GM18909 (cell line): ENCODE measurements around the gene CAPN2.

Source experiments
- ATAC-seq: cut with Tn5 transposase; IDR thresholded peaks from one replicate; pipeline ENCODE4 v1.9.1; 2021; ENCODE audit warnings: mild to moderate bottlenecking; ENCODE audit not compliant: unreplicated experiment, poor library complexity

The CAPN2 gene

DNA sequence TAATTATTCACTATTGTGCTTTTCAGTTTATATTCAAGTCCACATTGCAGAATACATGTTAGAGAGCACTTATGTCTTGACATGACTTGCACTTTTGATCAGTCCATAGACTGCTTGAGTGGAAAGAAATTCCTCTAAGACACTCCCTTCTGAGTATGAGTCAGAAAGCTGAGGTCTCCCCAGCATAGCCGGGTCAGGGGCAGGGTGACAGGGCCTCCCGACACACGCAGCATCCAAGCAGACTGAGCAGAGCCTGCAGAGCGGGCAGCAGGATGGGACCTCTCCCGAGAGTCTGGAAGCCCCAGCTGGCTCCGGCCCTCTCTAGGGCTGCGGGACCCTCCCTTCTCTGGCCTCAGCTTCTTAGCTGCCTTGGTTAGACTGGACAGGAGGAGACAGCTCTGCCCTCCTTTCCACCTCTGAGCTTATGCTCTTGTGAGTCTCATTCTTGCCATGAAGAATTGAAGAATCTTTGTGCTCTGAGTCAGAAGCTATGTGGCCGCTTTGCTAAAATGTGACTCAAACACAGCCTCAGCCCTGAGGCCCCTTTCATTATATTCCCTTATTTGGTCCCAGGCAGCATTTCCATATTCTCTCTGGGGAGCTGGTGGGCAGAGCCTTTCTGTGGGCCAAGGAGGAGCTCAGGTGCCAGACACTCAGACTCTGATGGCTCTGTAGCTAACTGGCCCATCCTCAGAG is 11.2 kb upstream of the CAPN2 start:
- no peak for ATAC-seq

DNA sequence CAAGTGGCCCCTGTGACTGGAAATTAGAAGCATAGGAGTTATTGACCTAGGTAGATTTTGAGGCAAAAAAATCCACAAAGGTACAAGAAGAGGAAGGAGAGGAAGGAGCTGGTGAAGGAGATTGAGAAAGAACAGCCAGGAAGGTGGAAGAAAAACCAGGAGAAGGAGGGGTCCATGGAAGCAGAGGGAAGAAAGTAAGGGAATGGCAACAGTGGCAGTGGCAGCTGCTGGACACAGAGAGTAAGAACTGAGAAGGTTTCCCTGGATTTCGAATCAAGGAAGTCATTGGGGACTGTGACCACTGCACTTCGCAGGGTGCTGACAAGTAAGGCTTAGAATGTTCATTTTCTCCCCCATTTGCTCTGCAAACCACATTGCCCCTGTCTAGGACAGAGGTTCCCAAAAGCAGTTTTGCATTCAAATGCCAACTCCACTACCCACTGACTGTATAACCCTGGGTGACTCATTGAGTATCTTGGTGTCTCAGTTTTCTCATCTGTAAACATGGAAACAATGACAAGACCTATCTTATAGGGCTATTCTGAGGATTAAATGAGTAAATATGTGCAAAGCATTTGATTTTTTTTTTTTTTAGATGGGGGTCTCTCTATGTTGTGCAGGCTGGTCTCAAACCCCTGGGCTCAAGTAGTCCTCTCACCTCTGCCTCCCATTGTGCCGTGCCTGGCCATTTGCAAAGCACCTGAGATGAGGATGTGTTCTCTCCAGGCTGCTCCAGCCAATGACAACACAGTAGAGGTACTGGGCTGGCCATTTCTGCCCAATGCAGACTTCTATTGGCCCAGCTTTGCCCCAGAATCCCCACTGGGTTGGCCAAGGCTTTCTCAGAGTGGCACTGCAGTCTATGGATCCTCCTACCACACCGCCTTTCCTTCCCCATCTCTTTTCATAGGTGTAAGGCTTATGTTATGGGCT is 9.3 kb upstream of the CAPN2 start:
- ATAC-seq, result no peak

DNA sequence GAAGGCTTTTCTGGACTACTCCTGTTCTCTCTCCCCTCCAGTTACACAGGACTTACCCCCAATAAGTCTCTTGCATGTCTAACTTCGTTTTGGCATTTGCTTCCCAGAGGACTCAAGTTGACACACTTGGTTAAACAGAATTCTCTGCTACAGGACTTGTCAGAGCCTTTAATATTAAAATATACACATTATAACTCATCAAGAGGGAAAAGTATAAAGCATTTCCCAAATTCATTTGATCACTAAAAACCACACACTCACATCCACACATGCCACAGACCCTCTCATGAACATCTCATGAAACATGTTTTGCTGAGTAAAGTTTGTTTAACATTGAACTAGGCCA is 8.7 kb upstream of the CAPN2 start:
- ATAC-seq, result no peak

DNA sequence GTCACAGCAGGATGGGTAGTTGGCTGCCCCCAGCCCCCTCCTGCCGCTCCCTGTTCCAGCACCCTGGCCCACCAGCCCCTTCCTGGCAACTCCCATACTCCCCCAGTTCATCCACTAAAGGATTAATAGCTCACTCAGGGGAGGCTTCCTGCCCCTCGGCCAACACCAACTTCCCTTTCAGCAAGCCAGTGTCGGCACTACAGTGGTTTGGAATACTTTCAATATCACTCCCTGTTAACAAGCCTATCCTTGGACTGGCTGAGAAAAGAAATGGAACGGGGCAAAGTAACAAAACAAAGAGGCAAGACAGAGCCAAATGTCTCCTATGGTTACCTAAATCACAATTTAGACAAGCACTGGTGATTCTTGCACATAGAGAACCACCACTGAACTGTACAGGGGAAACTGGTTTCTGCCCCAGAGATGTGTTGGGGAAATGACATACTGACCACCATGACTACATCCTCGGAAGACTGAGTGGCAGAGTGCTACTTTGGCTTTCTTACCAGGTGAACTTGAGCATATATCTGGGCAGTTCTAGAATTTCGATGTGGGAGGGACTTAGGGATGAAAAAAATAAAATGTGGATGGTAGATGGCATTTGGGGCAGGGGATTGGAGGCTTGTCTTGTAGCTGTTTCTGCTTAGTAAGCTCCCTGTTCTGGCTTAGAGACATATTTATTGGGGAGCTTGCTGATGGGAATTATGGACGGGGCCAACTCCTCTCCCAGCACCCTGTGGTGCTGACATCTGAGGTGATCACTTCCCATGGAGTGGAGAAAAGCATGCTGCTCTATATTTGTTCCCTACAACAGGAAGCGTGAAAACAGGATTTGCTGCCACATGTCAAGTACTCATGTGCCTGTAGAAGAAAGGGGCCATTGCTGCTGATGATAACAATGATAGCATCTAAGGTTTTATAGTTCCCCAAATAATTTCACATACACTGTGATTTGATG is 7.1 kb upstream of the CAPN2 start:
- no peak for ATAC-seq

DNA sequence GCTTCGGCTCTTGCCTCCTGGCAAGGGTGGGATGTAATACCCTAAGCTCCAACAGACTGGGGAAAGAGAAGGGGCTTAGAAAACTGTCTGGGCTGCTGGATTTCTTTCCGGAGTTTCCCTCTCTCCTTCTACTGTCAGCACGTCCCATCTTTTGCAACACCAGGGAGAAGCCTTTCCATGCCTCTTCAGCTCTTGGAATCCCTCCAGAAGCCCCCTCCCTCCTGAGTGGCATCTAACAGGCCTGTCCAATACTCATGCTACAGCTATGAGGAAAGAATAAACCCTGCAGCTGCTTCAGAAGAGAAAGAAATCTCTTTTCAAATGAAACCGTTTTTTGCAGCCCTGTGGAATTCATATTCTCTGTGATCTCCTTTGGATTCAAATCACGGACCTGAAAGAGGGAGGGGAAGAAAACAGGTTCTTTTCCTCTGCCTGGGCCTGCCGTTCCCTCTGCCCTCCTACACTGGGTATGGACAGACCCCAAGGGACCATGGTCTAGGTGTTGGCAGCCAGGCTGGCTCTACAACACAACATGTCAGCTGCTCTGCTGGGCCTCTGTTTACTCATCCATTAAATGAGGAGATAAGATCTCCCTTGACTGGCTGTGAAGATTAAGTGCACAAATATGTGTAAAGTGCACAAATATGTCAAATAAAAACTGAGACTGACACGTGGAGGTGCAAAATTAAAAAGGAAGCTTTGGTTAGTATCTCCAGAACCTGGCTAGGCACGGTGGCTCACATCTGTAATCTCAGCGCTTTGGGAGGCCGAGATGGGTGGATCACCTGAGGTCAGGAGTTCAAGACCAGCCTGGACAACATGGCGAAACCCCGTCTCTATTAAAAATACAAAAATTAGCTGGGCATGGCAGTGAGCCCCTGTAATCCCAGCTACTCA is 6.0 kb upstream of the CAPN2 start:
- ATAC-seq, result no peak

DNA sequence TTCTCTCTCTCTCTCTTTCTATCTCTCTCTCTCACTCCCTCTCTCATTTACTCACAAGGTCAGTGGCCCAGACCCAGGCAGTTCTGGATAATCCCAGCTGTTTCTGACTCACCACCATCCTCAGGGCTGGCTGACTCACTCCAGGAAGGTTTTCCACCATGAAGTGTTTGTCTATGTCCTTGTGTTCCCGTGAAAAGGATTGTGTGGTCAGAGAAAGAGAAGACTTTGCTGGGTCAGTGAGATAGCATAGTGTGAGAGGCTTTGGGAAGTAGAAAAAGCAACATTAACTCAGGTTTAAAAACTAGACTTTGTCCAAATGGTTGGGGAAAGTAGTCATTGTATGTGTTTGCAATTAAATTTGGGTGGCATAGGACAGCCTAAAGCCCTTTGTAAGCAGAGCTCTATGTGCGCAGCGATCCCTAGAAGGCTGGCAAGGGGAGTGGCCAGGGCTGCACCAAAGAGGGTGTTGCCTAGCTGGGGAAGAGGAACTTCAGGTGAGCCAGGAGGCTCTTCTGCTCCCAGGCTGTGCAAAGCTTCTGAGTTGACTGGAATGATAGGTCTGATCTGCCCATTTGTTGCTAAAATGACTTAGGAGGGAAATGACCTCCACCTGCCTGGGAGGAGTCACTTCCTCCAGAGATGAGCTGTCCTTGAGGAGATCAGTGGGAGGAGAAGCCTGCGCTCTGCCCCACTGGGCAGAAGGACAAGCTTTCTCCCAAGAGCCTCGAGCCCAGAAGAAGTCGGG is 4.9 kb upstream of the CAPN2 start:
- no peak for ATAC-seq

DNA sequence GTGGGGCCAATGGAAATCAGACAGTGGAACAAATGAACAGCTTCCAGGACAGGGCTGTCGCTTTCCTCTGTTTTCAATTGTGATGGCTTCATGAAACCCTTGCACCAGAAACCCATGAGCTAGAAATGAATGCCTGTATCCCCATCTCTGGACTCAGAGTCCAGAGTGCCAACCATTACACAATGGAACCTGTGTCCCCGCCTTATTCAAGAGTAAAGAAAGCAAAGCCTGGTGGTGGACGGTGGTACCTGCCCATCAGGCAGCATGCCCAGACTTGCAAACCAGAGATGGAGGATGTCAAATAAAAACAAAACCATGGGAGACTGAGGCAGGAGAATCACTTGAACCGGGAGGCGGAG is 4.4 kb upstream of the CAPN2 start:
- no peak for ATAC-seq

DNA sequence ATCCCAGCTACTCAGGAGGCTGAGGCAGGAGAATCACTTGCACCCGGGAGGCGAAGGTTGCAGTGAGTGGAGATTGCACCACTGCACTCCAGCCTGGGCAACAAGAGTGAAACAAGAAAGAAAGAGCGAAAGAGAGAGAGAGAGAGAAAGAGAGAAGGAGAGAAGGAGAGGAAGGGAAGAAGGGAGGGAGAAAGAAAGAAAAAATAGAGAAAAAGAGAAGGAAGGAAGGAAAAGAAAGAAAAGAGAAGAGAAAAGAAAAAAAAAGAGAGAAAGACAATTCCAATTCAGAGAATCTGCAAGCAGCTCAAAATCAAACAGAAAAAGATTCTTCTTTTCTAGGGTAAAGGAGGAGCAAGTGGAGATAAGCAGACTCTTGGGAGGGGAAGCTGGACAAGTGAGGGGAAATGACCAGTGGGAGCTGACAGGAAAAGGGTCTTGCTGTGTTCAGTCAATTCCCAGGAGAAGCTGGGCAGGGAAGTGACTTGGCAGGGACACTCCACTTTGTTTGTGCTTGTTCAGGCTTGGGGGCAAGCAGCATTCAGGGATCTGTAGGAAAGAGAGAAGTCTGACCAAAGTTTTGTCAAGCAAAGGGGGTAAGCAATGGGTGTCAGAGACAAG is 3.6 kb upstream of the CAPN2 start:
- no peak for ATAC-seq

DNA sequence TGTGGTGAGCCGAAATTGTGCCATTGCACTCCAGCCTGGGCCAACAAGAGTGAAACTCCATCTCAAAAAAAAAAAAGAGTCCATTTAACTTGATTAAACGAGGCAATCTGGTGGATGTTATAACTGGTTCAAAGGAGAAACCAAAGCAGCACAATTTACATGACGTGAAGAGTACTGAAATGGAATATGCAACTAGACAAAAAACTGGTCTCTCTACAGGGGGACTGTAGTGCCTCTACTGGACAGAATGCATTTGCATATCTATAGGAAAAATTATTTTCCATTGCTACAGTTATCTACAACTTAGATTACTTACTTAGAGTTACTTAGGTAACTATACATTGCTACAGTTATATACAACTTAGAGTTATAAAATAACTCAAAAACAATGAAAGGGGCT is 2.7 kb upstream of the CAPN2 start:
- ATAC-seq, result no peak

DNA sequence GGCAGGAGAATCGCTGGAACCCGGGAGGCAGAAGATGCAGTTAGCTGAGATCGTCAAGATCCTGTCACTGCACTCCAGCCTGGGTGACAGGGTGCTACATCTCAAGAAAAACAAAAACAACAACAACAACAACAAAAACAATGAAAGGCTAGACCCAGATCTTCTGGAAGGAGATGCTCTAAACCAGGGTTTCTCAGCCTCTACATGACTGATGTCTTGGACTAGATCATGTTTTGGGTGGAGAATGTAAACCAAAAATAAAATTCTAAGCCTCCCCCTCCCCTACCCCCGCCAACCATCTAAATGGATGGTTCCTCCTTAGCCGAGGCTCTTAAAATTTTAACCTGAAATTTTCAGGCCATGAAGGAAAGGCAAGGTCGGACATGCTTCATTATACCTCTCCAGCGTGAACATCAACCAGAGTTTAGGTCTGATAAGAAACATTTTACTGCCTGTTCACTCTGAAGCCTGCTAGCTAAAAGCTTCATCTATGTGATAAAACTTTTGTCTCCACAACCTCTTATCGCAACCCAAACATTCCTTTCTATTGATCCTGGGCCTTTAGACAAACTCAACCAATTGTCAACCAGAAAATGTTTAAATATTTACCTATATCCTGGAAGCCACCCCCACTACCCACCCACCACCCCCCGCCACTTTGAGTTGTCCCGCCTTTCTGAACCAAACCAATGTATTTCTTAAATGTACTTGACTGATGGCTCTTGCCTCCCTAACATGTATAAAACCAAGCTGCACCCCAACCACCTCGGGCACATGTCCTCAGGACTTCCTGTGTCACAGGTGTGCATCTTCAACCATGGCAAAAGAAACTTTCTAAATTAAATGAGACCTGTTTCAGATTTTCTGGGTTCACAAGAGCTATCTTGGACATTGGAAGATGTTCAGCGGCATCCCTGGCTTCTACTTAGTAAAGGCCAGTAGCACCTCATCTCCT is 1.9 kb upstream of the CAPN2 start:
- ATAC-seq, result no peak

DNA sequence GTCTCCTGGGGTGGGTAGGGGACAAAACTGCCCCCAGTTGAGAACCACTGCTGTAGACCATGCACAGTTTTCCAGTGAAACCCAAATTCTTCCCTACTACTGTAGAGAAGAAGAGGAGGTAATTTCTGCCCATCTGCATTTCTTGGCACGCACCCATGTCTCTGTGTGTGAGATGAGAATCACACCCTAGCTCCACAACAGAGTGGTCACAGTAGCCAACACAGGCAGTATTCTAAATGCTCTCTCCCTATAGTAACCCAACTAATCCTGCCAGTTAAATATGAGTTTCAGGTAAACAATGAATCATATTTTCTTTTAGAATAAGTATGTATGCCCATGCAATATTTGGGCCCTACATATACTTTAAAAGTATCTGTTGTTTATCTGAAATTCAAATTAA is 1.2 kb upstream of the CAPN2 start:
- no peak for ATAC-seq

DNA sequence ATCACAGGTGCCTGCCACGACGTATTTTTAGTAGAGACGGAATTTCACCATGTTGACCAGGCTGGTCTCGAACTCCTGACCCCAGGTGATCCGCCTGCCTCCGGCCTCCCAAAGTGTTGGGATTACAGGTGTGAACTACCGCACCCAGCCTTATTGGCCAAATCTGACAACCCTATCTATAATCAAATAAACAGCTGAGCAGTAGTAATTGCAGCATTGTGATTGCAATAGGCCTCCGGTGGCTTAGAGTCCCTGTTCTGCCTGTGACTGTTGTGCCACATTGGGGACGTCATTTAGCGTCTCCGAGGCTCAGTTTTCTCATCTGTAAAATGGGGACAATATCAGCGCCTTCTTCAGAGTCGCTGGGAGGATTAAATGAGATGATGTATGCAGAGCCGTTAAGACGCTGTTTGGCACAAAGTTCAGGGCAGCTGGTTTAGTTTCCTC is 569 bp upstream of the CAPN2 start:
- ATAC-seq, result no peak

DNA sequence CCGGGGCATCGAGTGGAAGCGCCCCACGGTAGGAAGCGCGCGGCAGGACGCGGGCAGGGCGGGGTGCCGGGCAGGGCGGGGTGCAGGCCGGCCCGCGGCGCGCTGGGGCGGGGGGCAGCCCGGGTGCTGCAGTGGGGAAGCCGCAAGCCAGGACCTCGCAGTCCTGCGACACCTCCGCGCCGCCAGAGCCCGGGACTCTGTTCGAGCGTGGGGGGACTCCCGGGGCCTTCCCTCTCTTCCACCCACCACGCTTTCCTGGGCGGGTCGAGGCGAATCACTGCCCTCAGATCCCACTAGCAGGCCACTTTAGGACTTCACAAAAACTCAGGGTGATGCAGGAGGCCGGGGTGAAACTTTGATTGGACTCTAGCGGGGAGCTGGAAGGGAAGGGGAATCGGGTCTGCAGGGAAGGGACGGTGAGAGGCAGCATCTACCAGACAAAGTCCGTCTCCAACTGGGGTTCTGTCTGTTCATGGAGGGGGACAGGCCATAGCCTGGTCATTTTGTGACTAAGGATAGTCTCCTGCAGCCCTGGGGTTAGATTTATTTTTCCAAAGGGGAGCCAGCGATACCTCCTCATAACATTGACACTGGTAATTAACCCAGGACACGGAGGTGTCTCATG is 623 bp downstream of the CAPN2 start:
- ATAC-seq, result peak; percentile 35

DNA sequence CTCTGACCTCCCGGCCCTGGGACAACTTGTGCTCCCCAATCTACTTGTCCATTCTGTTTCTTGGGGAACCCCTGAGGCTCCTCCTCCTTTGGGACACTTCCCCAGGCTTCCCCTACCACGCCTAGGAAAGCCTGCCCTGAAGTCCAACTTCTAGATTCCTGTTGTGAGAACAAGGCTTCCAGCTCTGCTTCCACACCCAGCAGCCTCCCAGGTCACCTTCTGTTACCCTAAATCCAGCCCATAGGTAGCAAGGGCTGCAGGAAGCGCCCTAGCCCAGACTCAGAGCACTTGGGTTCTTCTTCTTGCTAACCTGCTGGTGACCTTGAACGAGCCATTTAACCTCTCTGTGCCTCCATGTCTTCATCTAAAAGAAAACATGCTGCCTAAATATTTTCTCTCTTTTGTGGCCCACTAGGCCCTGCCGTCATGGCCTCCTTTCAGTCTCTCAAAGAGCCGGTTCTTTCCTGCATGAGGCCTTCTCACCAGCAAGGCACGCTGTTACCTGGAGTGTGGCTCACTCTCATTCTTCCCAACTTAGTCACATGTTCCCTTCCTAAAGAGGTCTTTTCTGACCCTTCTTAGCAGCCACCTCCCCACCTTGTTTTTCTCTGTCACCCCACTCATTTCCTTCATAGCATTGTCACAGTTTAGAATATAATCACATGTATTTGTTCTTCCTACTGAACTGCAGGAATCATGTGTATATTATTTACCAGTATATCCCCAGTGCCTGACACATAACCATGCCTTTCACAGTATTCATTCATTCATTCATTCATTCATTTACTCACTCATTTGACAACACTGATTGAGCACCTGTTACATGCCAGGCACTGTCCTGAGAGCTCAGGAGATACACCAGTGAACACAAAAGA is 1.4 kb downstream of the CAPN2 start:
- ATAC-seq, result no peak

DNA sequence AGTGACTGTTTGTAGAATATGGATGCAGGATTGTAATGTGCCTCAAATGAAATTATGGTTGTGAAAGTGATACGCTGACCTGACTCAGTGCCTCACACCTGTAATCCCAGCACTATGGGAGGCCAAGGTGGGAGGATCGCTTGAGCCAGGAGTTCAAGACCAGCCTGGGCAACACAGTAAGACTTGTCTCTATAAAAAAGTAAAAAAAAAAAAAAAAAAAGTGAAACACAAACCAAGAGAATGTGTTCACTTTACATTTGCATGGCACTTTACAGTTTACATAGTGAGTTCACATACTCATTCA is 2.0 kb downstream of the CAPN2 start:
- no peak for ATAC-seq

DNA sequence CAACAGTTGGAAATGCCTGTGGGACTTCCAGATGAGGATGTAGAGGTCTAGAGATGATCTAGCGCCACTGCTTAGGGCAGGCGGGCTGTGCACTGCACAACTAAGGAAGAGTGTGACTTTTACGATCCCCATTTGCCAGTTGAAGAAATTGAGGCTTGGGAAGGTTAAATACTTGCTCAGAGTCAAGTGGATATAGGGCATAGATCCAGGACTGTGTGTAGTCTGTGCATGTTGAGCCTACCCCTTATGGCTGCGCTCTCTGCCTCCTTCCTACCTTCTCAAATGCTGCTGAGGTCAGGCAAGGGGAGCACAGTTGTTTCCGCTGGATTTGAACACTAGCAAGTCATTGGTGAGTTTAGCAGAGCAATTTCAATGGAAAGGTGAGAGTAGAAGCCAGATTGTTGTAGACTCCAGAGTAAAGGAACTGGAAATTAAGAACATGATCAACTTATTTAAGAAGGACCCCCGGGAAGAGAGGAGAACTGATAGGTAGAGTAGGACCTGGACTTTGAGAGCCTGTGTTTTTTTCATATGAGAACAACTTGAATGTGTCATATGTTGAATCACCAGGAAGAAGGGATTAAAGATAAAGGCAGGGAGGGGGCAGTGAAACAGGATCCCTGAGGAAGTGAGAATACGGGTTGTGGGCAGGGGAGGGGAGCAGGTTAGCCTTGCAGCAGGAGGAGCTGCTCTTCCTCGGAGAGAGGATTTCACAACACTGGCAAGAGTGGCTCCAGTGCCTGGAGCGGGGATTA is 2.7 kb downstream of the CAPN2 start:
- no peak for ATAC-seq
